GM19099 (cell line): ENCODE results near the gene CRTC2.
A peak's percentile ranks its signal among the peaks of the same experiment; 100 is the strongest.

Source experiments
- POLR2A ChIP-seq: IDR thresholded peaks from 3 replicates; pipeline ENCODE4 v1.6.1; 2011; ENCODE audit warnings: low read depth; ENCODE audit not compliant: insufficient read length; ENCODE audit errors: extremely low read depth

Gene CRTC2

GRCh38 chr1:153978274-153978909 is 20.0 kb upstream of the CRTC2 start:
- TF ChIP-seq POLR2A, result no peak

GRCh38 chr1:153977250-153978240 is 19.1 kb upstream of the CRTC2 start, which contains the start of gene JTB:
JTB (minus strand) TSS chr1:153977674; CDS start chr1:153977252, 422 bp downstream.
- peak; percentile 94 for TF ChIP-seq POLR2A

- no peak for TF ChIP-seq POLR2A
Measured at GRCh38 chr1:153976819-153977249, 18.4 kb upstream of the CRTC2 start.

DNA sequence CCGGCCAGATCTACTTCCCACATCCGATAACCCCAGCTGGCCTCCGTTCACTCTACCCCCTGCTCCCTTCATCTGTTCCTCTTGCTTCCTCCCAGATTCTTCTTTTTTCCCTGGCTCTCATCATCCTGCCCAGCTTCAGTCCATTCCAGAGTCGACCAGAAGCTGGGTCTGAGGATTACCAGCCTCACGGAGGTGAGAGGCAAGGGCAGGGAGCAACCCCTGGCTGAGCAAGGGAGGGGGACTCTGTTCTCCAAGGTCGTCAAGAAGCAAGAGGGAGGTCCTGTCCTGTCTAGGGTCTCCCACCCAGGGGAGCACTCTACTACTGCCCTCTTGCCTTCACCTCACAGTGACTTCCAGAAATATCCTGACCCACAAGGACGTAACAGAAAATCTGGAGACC is 15.1 kb upstream of the CRTC2 start:
- TF ChIP-seq POLR2A, result no peak

GRCh38 chr1:153973071-153973470 is 14.7 kb upstream of the CRTC2 start:
- TF ChIP-seq POLR2A, result no peak

GRCh38 chr1:153970346-153970745 is 11.9 kb upstream of the CRTC2 start:
- TF ChIP-seq POLR2A, result no peak

DNA sequence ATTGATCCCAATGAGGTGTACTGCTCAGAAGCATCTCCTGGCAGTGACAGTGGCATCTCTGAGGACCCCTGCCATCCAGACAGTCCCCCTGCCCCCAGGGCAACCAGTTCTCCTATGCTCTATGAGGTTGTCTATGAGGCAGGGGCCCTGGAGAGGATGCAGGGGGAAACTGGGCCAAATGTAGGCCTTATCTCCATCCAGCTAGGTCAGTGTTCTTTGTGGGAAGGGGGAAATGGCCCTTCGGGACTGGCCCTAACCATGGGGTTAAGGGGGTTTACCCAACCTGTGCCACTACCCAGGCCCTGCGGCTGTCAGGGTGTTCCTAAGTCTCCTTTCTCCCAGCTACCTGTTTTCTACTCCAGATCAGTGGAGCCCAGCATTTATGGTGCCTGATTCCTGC is 10.6 kb upstream of the CRTC2 start:
- no peak for TF ChIP-seq POLR2A

GRCh38 chr1:153968408-153968807 is 10.0 kb upstream of the CRTC2 start:
- no peak for TF ChIP-seq POLR2A

- TF ChIP-seq POLR2A, result no peak
Measured at GRCh38 chr1:153968000-153968363, 9.6 kb upstream of the CRTC2 start.

DNA sequence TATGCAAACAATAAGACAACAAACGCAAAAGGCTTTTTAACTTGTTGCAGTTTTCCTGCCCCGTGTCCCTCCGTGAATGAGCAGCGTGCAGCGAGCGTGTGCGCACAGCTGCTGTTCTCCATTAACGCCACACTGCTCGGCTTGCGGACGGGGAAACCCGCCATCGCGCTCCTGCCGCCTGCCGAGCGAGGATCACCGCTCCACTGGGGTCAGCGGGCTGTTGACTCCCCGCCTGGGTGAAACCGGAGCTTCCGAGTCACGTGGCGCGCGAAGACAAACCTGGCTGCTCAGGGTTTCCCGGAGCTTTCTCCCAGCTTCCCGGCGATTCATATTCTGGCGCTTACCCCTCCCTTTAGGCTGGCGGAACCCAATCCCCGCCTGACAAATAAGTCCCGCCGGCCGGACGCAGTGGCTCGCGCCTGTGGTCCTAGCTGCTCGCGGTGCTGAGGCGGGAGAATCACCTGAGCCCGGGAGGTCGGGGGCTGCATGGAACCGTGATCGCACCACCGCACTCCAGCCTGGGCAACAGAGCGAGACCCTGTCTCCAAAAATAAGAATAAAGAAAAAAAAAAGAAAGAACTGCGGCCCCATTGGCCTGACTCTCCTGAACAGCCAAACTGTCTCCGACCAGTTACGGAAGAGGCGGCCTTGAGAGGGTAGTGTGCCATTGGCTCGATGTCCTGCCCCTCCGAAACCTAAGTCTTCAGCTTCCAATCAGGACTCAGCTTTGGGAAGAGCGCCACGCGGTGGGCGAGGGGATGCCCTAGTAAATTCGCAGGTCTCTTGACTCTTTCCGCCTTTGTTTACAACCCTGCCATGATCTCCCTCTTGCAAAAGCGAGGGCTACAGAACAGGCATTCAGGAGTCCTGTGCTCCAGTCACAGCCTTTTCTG is 8.9 kb upstream of the CRTC2 start, which contains the start of gene CREB3L4:
CREB3L4 (plus strand) TSS at position 796 of the 893 bp plus-strand sequence. CDS start 624 bp downstream, outside the sequence.
- TF ChIP-seq POLR2A, result peak; percentile 77

- no peak for TF ChIP-seq POLR2A
Measured at GRCh38 chr1:153963850-153964331, 5.5 kb upstream of the CRTC2 start.

- peak; percentile 82 for TF ChIP-seq POLR2A
Measured at GRCh38 chr1:153963030-153963849, 4.8 kb upstream of the CRTC2 start, which contains the start of gene SLC39A1. SLC39A1 (minus strand) TSS chr1:153963537; CDS start chr1:153962715, 822 bp downstream.
